Amygdala (tissue), 56 donors: Measurements from ENCODE around the gene TAPT1.
A peak's percentile ranks its signal among the peaks of the same experiment; 100 is the strongest.

ENCODE experiments used
- DNase-seq, 56 donors: peaks; one replicate each; lab custom pipeline; 2025; lab: John Stamatoyannopoulos, UW

The TAPT1 gene

GRCh38 chr4:16250661-16251365, 24.5 kb upstream of the TAPT1 start:
- DNase-seq, result no peak

- no peak for DNase-seq
Observed at GRCh38 chr4:16248605-16249004, 22.3 kb upstream of the TAPT1 start.

DNA sequence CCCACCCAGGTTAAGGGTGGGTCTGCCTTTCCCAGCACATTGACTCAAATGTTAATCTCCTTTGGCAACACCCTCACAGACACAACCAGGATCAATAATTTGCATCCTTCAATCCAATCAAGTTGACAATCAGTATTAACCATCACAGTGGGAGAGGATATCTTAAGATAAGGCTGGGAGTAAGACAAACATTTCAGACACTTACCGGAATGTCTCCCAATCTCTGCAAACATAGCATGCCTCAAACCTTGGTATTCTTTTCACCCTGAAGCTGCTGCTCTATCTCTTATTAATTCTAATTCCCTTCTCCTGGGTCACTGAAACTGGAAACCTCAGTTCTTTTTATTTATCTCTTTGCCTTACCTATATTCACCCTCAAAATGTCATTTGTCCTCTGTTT, 19.0 kb upstream of the TAPT1 start:
- DNase-seq, result no peak

GRCh38 chr4:16243285-16243684, 17.0 kb upstream of the TAPT1 start:
- no peak for DNase-seq

GRCh38 chr4:16240300-16240699, 14.0 kb upstream of the TAPT1 start:
- DNase-seq, result no peak

DNA sequence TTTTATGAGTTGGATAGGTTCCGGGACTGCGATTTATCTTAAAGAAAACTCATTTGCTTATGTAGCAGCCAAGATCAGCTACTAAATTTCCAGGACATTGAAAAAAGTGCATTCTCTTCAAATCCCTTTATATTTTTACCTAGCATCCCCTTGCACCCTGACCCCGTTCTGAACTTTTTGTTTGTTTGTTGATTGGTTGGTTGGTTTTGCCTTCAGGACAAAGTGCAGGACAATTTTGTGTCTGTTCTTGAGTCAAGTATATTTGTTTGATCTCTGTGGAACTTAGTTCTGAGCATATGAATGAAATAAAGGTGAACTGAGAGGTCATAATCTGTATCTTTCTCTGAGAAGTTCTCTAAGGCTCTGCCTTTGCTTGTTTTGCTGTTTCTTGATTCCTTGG, 12.8 kb upstream of the TAPT1 start:
- DNase-seq, result no peak

- no peak for DNase-seq
Observed at GRCh38 chr4:16238327-16238726, 12.1 kb upstream of the TAPT1 start.

GRCh38 chr4:16237715-16238114, 11.4 kb upstream of the TAPT1 start:
- peak in 2 of 56 donors; percentile 13 to 43 for DNase-seq

DNA sequence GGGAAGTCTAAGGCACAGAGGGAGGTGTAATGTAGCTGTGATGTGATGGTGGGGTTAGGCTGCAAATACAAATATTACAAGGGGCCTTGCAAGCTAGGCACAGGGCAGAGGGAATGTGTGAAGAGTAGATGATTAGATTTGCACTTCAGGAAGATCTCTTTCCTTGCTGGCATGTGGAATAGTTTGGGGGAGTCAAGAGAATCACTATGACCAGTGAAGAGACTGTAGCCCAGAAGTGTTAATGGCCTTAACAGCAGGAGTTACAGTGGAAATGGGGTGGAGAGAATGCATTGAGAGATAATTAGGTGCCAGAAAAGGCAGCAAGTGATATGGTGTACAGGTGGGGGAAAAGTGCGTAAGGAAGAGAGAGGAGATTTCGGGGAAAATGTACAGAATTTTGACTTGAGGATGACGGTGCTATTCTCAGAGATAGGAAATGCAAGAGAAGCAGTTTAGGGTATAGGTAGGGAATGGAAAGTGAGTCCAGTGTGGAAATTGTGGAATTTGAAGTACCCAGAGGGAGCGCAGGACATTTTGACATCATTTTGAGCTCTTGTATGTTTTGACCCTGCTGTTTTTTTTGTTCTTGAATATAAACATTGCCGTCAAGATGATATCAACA, 10.2 kb upstream of the TAPT1 start:
- DNase-seq, result no peak

DNA sequence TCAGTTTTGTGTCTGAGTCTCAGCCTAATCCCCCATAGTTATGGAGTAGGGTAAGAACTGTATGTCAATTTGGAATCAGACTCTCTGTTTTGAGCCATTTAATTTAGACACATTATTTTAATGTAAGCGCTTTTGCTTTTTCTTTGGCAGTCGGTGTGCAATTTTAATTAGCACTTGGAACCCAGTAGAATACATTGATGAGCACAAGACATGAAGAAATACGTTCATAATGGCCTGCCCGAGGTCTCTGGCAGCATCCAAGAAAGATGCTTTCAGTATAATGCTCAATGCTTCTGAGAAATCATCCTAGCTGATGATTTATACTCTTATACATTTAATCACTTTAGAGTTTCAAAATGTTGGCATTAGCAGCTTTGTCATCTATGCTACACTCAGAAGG, 8.9 kb upstream of the TAPT1 start:
- no peak for DNase-seq

GRCh38 chr4:16233569-16234177, 7.4 kb upstream of the TAPT1 start:
- DNase-seq, result no peak

- DNase-seq, result no peak
Observed at GRCh38 chr4:16231570-16232245, 5.4 kb upstream of the TAPT1 start.

GRCh38 chr4:16230308-16230707, 4.0 kb upstream of the TAPT1 start:
- no peak for DNase-seq

DNA sequence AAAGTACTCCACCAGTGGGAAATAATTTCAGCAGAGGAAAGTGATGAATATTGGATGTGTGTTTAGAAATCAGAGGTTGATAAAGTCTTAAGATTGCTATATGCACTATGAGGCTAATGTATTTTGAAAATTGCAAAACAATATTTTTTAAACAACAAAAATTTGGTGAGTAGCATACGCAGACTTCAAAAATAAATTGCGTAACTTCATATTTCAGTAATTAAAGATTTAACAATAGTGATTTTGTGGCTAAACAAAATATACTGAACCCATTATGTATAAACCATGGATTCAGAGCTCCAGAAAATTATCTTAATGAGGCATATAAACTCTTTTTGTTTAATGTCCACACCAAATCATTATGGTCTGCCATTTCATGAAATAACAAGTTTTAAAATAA, 3.3 kb upstream of the TAPT1 start:
- DNase-seq, result no peak

- peak in 25 of 56 donors; percentile 7 to 73 (median 36) for DNase-seq
Observed at GRCh38 chr4:16227462-16227868, 1.2 kb upstream of the TAPT1 start.

DNA sequence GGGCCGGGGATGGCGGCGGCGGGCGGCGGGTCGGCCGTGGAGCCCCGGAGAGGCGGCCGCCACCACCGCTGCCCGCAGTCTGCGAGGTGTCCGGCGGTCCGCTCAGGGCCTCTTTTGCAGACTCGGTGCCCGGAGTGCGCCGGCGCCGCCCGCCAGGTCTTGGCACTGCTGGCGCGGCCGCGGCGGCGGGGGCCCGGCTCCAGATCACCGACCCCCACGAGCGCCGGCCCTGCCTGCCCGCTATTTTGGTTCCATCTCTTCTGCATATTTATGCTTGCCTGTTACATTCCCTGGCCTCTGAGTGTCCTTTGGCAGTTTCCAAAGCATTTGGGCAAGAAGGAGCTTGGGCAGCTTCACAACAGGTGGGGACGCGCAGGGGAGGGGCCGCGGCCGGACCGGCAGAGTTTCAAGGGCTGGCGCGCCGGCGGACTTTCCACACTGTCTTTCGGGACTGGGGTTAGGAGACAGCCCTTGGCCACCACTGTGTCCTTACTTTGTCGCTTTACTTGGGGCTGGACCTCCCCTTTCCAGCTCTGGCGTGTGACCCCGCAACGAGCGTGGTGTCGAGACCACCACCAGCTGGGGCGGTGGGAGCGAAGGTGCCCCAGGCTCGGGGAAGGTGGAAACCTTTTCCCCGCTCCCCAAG, 668 bp upstream of the TAPT1 start:
- peak in 39 of 56 donors; percentile 7 to 74 (median 45) for DNase-seq

GRCh38 chr4:16225167-16225862, 956 bp downstream of the TAPT1 start:
- no peak for DNase-seq

- DNase-seq, result peak in 1 of 56 donors; percentile 15
Observed at GRCh38 chr4:16224264-16225166, 1.8 kb downstream of the TAPT1 start.

GRCh38 chr4:16222957-16223527, 3.2 kb downstream of the TAPT1 start:
- no peak for DNase-seq
